Measurements from ENCODE around the gene CBX1. TPM values are rescaled to one million over a fixed set of nuclear protein-coding genes. Genes with fewer than 3 reads are reported as not detected.

CBX1 gene
- total and polyA plus RNA-seq, 2 of the 13 experiments (the other 11 are each of a cell fraction or from before 2014, with no cell fraction given) = 17.8 to 108 TPM

DNA sequence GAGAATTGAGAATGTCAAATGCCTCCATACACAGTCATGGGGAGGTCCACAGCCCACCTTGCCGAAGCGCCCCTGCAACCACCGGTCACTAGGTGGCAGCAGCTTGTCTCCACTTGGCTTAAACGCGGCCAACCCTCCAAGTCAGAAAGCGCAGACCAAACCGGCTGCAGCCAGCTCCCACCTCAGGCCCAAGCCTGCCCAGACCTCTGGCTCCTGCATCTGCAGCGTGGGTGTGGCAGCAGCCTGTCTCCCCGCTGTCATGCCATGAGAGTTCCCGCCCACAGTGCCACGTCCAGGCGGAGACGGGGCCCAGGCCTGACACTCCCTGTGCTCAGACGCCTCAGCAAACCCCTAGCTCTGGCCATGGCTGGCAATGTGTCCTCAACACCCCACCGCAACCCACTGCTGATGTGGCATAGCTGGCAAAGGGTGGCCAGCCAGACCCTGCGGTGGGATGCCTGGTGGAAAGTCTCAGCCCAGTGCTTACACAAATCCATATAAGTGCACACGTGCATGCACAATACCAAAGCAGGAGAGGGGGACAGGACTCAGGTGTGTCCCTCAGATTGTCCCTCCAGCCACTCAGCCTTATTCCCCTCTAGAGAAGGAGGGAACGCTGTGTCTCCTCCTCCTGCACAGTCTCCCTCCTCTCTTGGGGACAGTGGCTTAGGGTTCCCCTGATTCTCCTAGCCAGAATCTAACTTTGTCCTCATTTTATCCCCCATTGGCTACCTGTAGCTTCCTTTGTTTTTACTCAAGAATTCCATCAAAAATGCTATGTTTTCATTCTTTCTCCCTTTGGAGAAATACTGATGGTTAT is 74.6 kb downstream of the CBX1 start (continued):
- TF ChIP-seq MYC (CRISPR knock-in tag; IDR thresholded peaks at IDR 0.05; ENCODE audit: borderline replicate concordance) (no peak; the same call in 1 of the 2 replicates), PHF8 (CRISPR knock-in tag; IDR thresholded peaks at IDR 0.05) (0 out of 2 replicates have a peak, but pooled peaks have one; percentile 24), EHMT2 (IDR thresholded peaks at IDR 0.05; ENCODE audit: borderline replicate concordance, low read depth, low read length) (no peak), TP53 (CRISPR knock-in tag; conservative IDR thresholded peaks at IDR 0.05) (no peak), ZNF33B (CRISPR knock-in tag; IDR thresholded peaks at IDR 0.05) (0 out of 2 replicates have a peak, but pooled peaks have one; percentile 39), ZSCAN30 (CRISPR knock-in tag; IDR thresholded peaks at IDR 0.05) (no peak), NAIF1 (CRISPR knock-in tag; IDR thresholded peaks at IDR 0.05; ENCODE audit: borderline replicate concordance) (no peak), PTBP1 (IDR thresholded peaks at IDR 0.05; ENCODE audit: low read depth, low read length, poor library complexity, severe bottlenecking) (no peak), MYNN (CRISPR knock-in tag; IDR thresholded peaks at IDR 0.05; ENCODE audit: low read depth) (no peak), KDM3A (CRISPR knock-in tag; IDR thresholded peaks at IDR 0.05; ENCODE audit: low read depth) (0 out of 2 replicates have a peak, but pooled peaks have one; percentile 77), ZNF101 (CRISPR knock-in tag; IDR thresholded peaks at IDR 0.05; ENCODE audit: borderline replicate concordance, low read depth) (no peak), JARID2 (CRISPR knock-in tag; IDR thresholded peaks at IDR 0.05; ENCODE audit: insufficient replicate concordance) (peak; percentile 91), SIX1 (CRISPR knock-in tag; IDR thresholded peaks at IDR 0.05; ENCODE audit: borderline replicate concordance) (no peak), YEATS2 (CRISPR knock-in tag; IDR thresholded peaks at IDR 0.05; ENCODE audit: borderline replicate concordance) (0 out of 2 replicates have a peak, but pooled peaks have one; percentile 31), ZNF24 (IDR thresholded peaks at IDR 0.05) (no peak), ZNF383 (CRISPR knock-in tag; IDR thresholded peaks at IDR 0.05; ENCODE audit: borderline replicate concordance) (peak; percentile 86; the same call in 1 of the 2 replicates), ZNF616 (CRISPR knock-in tag; IDR thresholded peaks at IDR 0.05; ENCODE audit: low read depth) (no peak)
- TF ChIP-seq, protein P1, sequence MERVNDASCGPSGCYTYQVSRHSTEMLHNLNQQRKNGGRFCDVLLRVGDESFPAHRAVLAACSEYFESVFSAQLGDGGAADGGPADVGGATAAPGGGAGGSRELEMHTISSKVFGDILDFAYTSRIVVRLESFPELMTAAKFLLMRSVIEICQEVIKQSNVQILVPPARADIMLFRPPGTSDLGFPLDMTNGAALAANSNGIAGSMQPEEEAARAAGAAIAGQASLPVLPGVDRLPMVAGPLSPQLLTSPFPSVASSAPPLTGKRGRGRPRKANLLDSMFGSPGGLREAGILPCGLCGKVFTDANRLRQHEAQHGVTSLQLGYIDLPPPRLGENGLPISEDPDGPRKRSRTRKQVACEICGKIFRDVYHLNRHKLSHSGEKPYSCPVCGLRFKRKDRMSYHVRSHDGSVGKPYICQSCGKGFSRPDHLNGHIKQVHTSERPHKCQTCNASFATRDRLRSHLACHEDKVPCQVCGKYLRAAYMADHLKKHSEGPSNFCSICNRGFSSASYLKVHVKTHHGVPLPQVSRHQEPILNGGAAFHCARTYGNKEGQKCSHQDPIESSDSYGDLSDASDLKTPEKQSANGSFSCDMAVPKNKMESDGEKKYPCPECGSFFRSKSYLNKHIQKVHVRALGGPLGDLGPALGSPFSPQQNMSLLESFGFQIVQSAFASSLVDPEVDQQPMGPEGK (CRISPR knock-in tag; IDR thresholded peaks at IDR 0.05) = peak; percentile 46; the same call in 1 of the 2 replicates
- TF ChIP-seq, protein P2, sequence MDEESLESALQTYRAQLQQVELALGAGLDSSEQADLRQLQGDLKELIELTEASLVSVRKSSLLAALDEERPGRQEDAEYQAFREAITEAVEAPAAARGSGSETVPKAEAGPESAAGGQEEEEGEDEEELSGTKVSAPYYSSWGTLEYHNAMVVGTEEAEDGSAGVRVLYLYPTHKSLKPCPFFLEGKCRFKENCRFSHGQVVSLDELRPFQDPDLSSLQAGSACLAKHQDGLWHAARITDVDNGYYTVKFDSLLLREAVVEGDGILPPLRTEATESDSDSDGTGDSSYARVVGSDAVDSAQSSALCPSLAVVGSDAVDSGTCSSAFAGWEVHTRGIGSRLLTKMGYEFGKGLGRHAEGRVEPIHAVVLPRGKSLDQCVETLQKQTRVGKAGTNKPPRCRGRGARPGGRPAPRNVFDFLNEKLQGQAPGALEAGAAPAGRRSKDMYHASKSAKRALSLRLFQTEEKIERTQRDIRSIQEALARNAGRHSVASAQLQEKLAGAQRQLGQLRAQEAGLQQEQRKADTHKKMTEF (CRISPR knock-in tag; IDR thresholded peaks at IDR 0.05) = 0 out of 2 replicates have a peak, but pooled peaks have one; percentile 56
- TF ChIP-seq, protein P3, sequence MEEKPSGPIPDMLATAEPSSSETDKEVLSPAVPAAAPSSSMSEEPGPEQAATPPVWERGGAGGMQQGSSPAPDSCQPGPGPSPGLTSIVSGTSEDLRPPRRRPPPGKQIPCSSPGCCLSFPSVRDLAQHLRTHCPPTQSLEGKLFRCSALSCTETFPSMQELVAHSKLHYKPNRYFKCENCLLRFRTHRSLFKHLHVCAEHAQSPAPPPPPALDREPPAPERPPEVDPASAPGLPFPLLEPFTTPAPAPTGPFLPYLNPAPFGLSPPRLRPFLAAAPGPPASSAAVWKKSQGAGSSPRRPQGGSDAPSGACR (CRISPR knock-in tag; IDR thresholded peaks at IDR 0.05) = no peak
- TF ChIP-seq, protein P4, sequence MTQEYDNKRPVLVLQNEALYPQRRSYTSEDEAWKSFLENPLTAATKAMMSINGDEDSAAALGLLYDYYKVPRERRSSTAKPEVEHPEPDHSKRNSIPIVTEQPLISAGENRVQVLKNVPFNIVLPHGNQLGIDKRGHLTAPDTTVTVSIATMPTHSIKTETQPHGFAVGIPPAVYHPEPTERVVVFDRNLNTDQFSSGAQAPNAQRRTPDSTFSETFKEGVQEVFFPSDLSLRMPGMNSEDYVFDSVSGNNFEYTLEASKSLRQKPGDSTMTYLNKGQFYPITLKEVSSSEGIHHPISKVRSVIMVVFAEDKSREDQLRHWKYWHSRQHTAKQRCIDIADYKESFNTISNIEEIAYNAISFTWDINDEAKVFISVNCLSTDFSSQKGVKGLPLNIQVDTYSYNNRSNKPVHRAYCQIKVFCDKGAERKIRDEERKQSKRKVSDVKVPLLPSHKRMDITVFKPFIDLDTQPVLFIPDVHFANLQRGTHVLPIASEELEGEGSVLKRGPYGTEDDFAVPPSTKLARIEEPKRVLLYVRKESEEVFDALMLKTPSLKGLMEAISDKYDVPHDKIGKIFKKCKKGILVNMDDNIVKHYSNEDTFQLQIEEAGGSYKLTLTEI (CRISPR knock-in tag; conservative IDR thresholded peaks at IDR 0.05) = no peak
- TF ChIP-seq, protein P5, sequence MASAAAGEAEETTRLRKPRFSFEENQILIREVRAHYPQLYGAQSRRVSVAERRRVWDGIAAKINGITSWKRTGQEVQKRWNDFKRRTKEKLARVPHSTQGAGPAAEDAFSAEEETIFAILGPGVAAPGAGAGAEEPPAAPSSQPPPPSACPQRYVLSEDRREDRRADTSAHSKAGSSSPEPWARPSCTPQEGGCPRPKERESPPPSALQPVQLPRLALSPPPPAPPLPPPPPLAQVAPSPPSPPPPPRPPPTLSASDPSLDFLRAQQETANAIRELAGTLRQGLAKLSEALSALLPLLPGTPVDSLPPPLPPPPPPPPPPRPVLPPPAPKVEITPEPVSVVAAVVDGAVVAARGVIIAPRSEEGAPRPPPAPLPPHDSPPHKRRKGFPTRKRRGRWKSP (CRISPR knock-in tag; IDR thresholded peaks at IDR 0.05) = no peak
